T-helper 2 cell treated with Interferon-gamma antibody and Interleukin-4, amounts not matched to agents 5 μg/mL and 100 μg/mL, for 36 hours (primary cell): Measurements from ENCODE around the gene MYORG.

ENCODE experiments used
- DNase-seq: peaks from one replicate; pipeline ENCODE4 v3.0.0; 2021; ENCODE audit warnings: low spot score
- H3K27ac Mint-ChIP-seq: one replicate; pipeline ENCODE4 v1.8.0; 2021; ENCODE audit warnings: mild to moderate bottlenecking, mixed read lengths
- H3K27me3 Mint-ChIP-seq: one replicate; pipeline ENCODE4 v1.8.0; 2021; ENCODE audit warnings: low read depth, mixed read lengths
- H3K36me3 Mint-ChIP-seq: one replicate; pipeline ENCODE4 v1.8.0; 2021; ENCODE audit warnings: low read depth, mixed read lengths
- H3K4me1 Mint-ChIP-seq: one replicate; pipeline ENCODE4 v1.8.0; 2021; ENCODE audit warnings: low read depth, mixed read lengths
- H3K4me3 Mint-ChIP-seq: one replicate; pipeline ENCODE4 v1.8.0; 2022; ENCODE audit warnings: mild to moderate bottlenecking, moderate library complexity, mixed read lengths
- H3K9me3 Mint-ChIP-seq: one replicate; pipeline ENCODE4 v1.8.0; 2021; ENCODE audit warnings: mixed read lengths

The MYORG gene

GRCh38 chr9:34376596-34377403, at the start of gene MYORG:
TSS of gene MYORG (minus strand) at chr9:34376898. CDS start at chr9:34372943, 3,955 bp downstream.
- Mint-ChIP-seq H3K27ac (peak within 1 kb of the TSS; percentile 72), H3K27me3 (no peaks in the 10 kb centered on the region), H3K4me3 (peak within 1 kb of the TSS; percentile 90), H3K4me1 (peaks cover 29% of the 10 kb centered on the region), H3K36me3 (no peaks in the 10 kb centered on the region), H3K9me3 (no peaks in the 10 kb centered on the region)
- DNase-seq, result peak; percentile 98

GRCh38 chr9:34419716-34420504, 43.2 kb upstream of the MYORG start:
- Mint-ChIP-seq H3K27ac (no peak overlapping the region), H3K4me3 (no peak overlapping the region), H3K27me3 (no peaks in the 10 kb centered on the region), H3K4me1 (no peaks in the 10 kb centered on the region), H3K36me3 (no peaks in the 10 kb centered on the region), H3K9me3 (no peaks in the 10 kb centered on the region)
- no peak for DNase-seq

- H3K27me3 Mint-ChIP-seq, result no peaks in the 10 kb centered on the region
- no peak overlapping the region for H3K27ac Mint-ChIP-seq
- H3K9me3 Mint-ChIP-seq, result no peaks in the 10 kb centered on the region
- H3K4me1 Mint-ChIP-seq, result no peaks in the 10 kb centered on the region
- H3K4me3 Mint-ChIP-seq, result no peak overlapping the region
- H3K36me3 Mint-ChIP-seq, result no peaks in the 10 kb centered on the region
- no peak for DNase-seq
Observed at GRCh38 chr9:34417734-34418133, 41.0 kb upstream of the MYORG start.

GRCh38 chr9:34413231-34413852, 36.6 kb upstream of the MYORG start:
- DNase-seq, result peak; percentile 17
- H3K4me1 Mint-ChIP-seq, result no peaks in the 10 kb centered on the region
- H3K27me3 Mint-ChIP-seq, result no peaks in the 10 kb centered on the region
- H3K27ac Mint-ChIP-seq, result no peak overlapping the region
- no peaks in the 10 kb centered on the region for H3K9me3 Mint-ChIP-seq
- no peaks in the 10 kb centered on the region for H3K36me3 Mint-ChIP-seq
- no peak overlapping the region for H3K4me3 Mint-ChIP-seq

GRCh38 chr9:34412336-34412735, 35.6 kb upstream of the MYORG start:
- H3K27me3 Mint-ChIP-seq, result no peaks in the 10 kb centered on the region
- H3K4me3 Mint-ChIP-seq, result no peak overlapping the region
- no peak for DNase-seq
- no peaks in the 10 kb centered on the region for H3K4me1 Mint-ChIP-seq
- H3K27ac Mint-ChIP-seq, result no peak overlapping the region
- no peaks in the 10 kb centered on the region for H3K9me3 Mint-ChIP-seq
- H3K36me3 Mint-ChIP-seq, result no peaks in the 10 kb centered on the region

- Mint-ChIP-seq H3K27ac (no peak overlapping the region), H3K36me3 (no peaks in the 10 kb centered on the region), H3K4me3 (no peak overlapping the region), H3K27me3 (no peaks in the 10 kb centered on the region), H3K9me3 (no peaks in the 10 kb centered on the region), H3K4me1 (no peaks in the 10 kb centered on the region)
- DNase-seq, result no peak
Observed at GRCh38 chr9:34409154-34409553, 32.5 kb upstream of the MYORG start.

GRCh38 chr9:34408173-34408572, 31.5 kb upstream of the MYORG start:
- Mint-ChIP-seq H3K27ac (no peak overlapping the region), H3K27me3 (no peaks in the 10 kb centered on the region), H3K4me1 (no peaks in the 10 kb centered on the region), H3K36me3 (no peaks in the 10 kb centered on the region), H3K4me3 (no peak overlapping the region), H3K9me3 (no peaks in the 10 kb centered on the region)
- DNase-seq, result no peak

- no peak overlapping the region for H3K27ac Mint-ChIP-seq
- H3K4me1 Mint-ChIP-seq, result no peaks in the 10 kb centered on the region
- no peaks in the 10 kb centered on the region for H3K27me3 Mint-ChIP-seq
- H3K9me3 Mint-ChIP-seq, result no peaks in the 10 kb centered on the region
- DNase-seq, result no peak
- H3K4me3 Mint-ChIP-seq, result no peak overlapping the region
- H3K36me3 Mint-ChIP-seq, result no peaks in the 10 kb centered on the region
Observed at GRCh38 chr9:34406219-34406618, 29.5 kb upstream of the MYORG start.

- Mint-ChIP-seq H3K4me1 (no peaks in the 10 kb centered on the region), H3K36me3 (no peaks in the 10 kb centered on the region), H3K27me3 (no peaks in the 10 kb centered on the region), H3K27ac (no peak overlapping the region), H3K9me3 (no peaks in the 10 kb centered on the region), H3K4me3 (no peak overlapping the region)
- DNase-seq, result no peak
Observed at GRCh38 chr9:34405719-34406118, 29.0 kb upstream of the MYORG start.

GRCh38 chr9:34403554-34404380, 27.1 kb upstream of the MYORG start:
- peak; percentile 30 for DNase-seq
- no peaks in the 10 kb centered on the region for H3K27me3 Mint-ChIP-seq

GRCh38 chr9:34400686-34401602, 24.2 kb upstream of the MYORG start:
- Mint-ChIP-seq H3K36me3 (no peaks in the 10 kb centered on the region), H3K9me3 (no peaks in the 10 kb centered on the region), H3K4me1 (no peaks in the 10 kb centered on the region), H3K4me3 (no peak overlapping the region), H3K27me3 (no peaks in the 10 kb centered on the region), H3K27ac (no peak overlapping the region)
- DNase-seq, result no peak

More at GRCh38 chr9:34403554-34404380, 27.1 kb upstream of the MYORG start:
- H3K36me3 Mint-ChIP-seq, result no peaks in the 10 kb centered on the region
- no peak overlapping the region for H3K4me3 Mint-ChIP-seq
- no peak overlapping the region for H3K27ac Mint-ChIP-seq
- H3K4me1 Mint-ChIP-seq, result no peaks in the 10 kb centered on the region
- H3K9me3 Mint-ChIP-seq, result no peaks in the 10 kb centered on the region

GRCh38 chr9:34400275-34400674, 23.6 kb upstream of the MYORG start:
- Mint-ChIP-seq H3K27ac (no peak overlapping the region), H3K36me3 (no peaks in the 10 kb centered on the region), H3K9me3 (no peaks in the 10 kb centered on the region), H3K4me3 (no peak overlapping the region), H3K4me1 (no peaks in the 10 kb centered on the region), H3K27me3 (no peaks in the 10 kb centered on the region)
- no peak for DNase-seq

- H3K27me3 Mint-ChIP-seq, result no peaks in the 10 kb centered on the region
- H3K4me1 Mint-ChIP-seq, result no peaks in the 10 kb centered on the region
- H3K4me3 Mint-ChIP-seq, result no peak overlapping the region
- no peak overlapping the region for H3K27ac Mint-ChIP-seq
- no peak for DNase-seq
- H3K36me3 Mint-ChIP-seq, result no peaks in the 10 kb centered on the region
- no peaks in the 10 kb centered on the region for H3K9me3 Mint-ChIP-seq
Observed at GRCh38 chr9:34399729-34400128, 23.0 kb upstream of the MYORG start.
